ENCODE data around the gene TCF20. TPM values are rescaled to one million over a fixed set of nuclear protein-coding genes. Genes with fewer than 3 reads are reported as not detected.

The TCF20 gene
- total RNA-seq, 1 donor from 2014 or later, result 83.9 TPM

DNA sequence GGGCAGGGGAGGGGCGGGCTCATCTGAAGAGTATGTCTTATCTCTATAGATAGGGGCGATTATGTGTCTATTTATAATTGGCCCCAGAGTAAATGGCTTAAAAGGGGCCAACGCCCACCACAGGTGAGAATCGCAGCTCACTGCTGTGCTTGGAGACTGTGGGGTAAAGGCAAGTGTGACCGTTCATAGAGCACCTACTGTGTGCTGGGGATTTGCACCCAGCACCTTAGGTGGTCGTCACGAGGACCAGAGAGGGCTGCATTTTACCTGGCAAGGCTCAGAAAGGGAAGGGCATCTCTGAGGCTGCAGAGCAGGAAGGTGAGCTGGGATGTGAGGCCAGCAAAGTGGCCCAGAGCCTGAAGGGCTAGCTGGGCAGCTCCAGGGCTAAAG is 13.7 kb upstream of the TCF20 start:
- DNase-seq (ENCODE audit: low spot score), result no peak
- Mint-ChIP-seq H3K27ac (no peak overlapping the region), H3K36me3 (ENCODE audit: low read depth) (peaks cover 2% of the 10 kb centered on the region), H3K4me1 (ENCODE audit: low read depth) (peaks cover 30% of the 10 kb centered on the region), H3K27me3 (ENCODE audit: insufficient read depth) (peaks cover 15% of the 10 kb centered on the region), H3K4me3 (peak overlapping the region; percentile 59), H3K9me3 (no peaks in the 10 kb centered on the region)
- intact Hi-C loops (cut with micrococcal nuclease), result loop anchor here (10.0 kb wide), 1 partner anchor 151 kb away; the partner anchor contains the start of gene NFAM1

- peak overlapping the region; percentile 59 for H3K4me3 Mint-ChIP-seq
- H3K4me1 Mint-ChIP-seq (ENCODE audit: low read depth), result peaks cover 30% of the 10 kb centered on the region
- peaks cover 15% of the 10 kb centered on the region for H3K27me3 Mint-ChIP-seq (ENCODE audit: insufficient read depth)
- H3K36me3 Mint-ChIP-seq (ENCODE audit: low read depth), result peaks cover 2% of the 10 kb centered on the region
- peak; percentile 21 for DNase-seq (ENCODE audit: low spot score)
- intact Hi-C loops (cut with micrococcal nuclease), result loop anchor here (10.0 kb wide), 1 partner anchor 151 kb away; the partner anchor contains the start of gene NFAM1
- no peaks in the 10 kb centered on the region for H3K9me3 Mint-ChIP-seq
- no peak overlapping the region for H3K27ac Mint-ChIP-seq
Measured at GRCh38 chr22:42283278-42284201, 13.1 kb upstream of the TCF20 start.

- intact Hi-C loops (cut with micrococcal nuclease), result loop anchor here (10.0 kb wide), 1 partner anchor 152 kb away; the partner anchor contains the start of gene NFAM1
- Mint-ChIP-seq H3K4me3 (peak overlapping the region; percentile 11), H3K4me1 (ENCODE audit: low read depth) (peaks cover 30% of the 10 kb centered on the region)
Measured at GRCh38 chr22:42282943-42283277, 12.5 kb upstream of the TCF20 start.

DNA sequence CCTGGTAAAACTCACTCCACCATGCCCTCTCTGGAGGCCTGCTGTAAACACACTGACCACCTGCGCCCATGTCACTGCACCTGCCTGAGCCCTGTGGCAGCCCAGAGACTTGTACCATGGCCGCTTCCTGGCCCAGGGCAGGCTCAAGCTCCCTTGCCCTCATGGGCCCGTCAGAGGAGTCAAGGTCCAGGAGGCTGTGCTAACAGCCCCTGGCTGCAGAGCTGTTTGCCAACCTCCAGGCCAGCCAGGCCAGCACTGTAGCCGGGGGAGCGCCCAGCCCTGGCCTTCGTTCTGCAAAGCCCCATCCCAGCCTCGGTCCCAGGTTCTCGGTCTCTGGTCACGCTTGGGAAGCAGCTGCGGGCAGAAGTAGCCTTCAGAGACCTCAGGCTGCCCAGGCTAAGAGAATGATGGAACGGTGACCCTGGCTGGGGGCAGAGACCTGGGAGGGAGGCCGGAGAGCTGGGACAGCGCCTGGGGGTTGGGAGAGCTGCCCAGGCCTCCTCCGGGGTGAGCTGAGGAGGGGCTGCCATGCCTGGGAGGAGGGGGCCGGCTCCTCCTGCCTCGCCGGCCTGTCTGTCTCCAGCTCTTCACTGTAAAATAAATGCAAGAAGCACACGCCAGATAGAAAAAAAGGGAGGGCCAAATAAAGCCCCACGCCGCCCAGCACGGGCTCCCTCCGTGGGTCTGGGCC is 11.9 kb upstream of the TCF20 start:
- Mint-ChIP-seq H3K27ac (no peak overlapping the region), H3K4me3 (no peak overlapping the region), H3K27me3 (ENCODE audit: insufficient read depth) (peaks cover 15% of the 10 kb centered on the region), H3K4me1 (ENCODE audit: low read depth) (peaks cover 29% of the 10 kb centered on the region), H3K9me3 (no peaks in the 10 kb centered on the region), H3K36me3 (ENCODE audit: low read depth) (peaks cover 2% of the 10 kb centered on the region)
- no peak for DNase-seq (ENCODE audit: low spot score)
- intact Hi-C loops (cut with micrococcal nuclease), result loop anchor here (10.0 kb wide), 1 partner anchor 152 kb away; the partner anchor contains the start of gene NFAM1

More at GRCh38 chr22:42282943-42283277, 12.5 kb upstream of the TCF20 start:
- Mint-ChIP-seq H3K36me3 (ENCODE audit: low read depth) (peaks cover 2% of the 10 kb centered on the region), H3K27ac (no peak overlapping the region), H3K9me3 (no peaks in the 10 kb centered on the region), H3K27me3 (ENCODE audit: insufficient read depth) (peaks cover 15% of the 10 kb centered on the region)
- DNase-seq (ENCODE audit: low spot score), result no peak

DNA sequence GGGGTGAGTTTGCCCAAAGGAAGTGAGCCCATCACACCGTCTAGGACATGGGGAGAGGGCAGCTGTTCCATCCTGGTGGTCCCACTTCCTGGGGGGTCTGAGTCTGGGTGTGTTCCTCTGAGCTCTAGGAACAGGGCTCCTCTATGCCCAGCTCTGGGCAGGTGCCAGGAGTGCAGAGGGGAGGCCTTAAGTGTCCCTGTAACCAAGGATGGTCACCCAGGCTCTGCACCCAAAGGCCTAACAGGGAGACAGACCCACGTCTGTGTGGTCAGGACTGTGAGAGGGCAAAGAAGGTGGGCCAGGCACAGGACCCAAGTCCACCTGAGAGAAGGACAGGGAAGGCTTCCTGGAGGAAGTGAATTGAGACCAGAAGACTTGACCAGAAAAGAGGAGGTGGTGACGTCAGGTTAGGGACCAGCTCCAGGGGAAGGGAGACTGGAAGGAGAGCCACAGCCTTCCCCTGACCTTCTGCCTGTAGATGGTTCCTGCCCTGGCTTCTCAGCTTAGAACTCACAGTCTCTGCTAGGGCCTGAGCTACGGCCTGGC is 11.3 kb upstream of the TCF20 start:
- intact Hi-C loops (cut with micrococcal nuclease), result loop anchor here (10.0 kb wide), 1 partner anchor 153 kb away; the partner anchor contains the start of gene NFAM1
- no peak overlapping the region for H3K27ac Mint-ChIP-seq
- no peak for DNase-seq (ENCODE audit: low spot score)
- peaks cover 15% of the 10 kb centered on the region for H3K27me3 Mint-ChIP-seq (ENCODE audit: insufficient read depth)
- peaks cover 23% of the 10 kb centered on the region for H3K4me1 Mint-ChIP-seq (ENCODE audit: low read depth)
- no peaks in the 10 kb centered on the region for H3K9me3 Mint-ChIP-seq
- H3K36me3 Mint-ChIP-seq (ENCODE audit: low read depth), result peaks cover 4% of the 10 kb centered on the region
- no peak overlapping the region for H3K4me3 Mint-ChIP-seq

- Mint-ChIP-seq H3K27ac (no peak overlapping the region), H3K4me3 (no peak overlapping the region)
Measured at GRCh38 chr22:42281284-42281683, 10.8 kb upstream of the TCF20 start.

DNA sequence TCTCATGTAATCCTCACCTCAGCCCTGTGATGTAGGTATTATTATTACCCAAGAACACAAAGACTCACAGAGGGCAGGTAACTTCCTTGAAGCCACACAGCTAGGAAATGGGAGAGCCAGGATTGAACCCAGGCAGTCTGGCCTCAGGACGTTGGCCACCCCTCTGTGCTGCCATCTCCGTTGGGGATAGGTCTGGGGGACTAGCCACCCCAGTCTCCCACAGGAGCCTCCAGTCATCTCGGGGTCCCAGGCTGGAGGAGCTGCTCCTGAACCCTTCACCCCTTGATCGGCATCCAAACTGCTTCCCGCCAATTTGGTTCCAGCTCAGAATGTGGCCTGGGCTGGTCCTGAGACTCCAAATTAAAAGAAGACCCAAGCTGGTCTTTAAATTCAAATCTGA is 10.4 kb upstream of the TCF20 start:
- H3K9me3 Mint-ChIP-seq, result no peaks in the 10 kb centered on the region
- no peak for DNase-seq (ENCODE audit: low spot score)
- H3K4me1 Mint-ChIP-seq (ENCODE audit: low read depth), result peaks cover 17% of the 10 kb centered on the region
- peaks cover 15% of the 10 kb centered on the region for H3K27me3 Mint-ChIP-seq (ENCODE audit: insufficient read depth)
- peaks cover 4% of the 10 kb centered on the region for H3K36me3 Mint-ChIP-seq (ENCODE audit: low read depth)
- H3K4me3 Mint-ChIP-seq, result no peak overlapping the region
- intact Hi-C loops (cut with micrococcal nuclease), result loop anchor here (10.0 kb wide), 1 partner anchor 154 kb away; the partner anchor contains the start of gene NFAM1
- H3K27ac Mint-ChIP-seq, result no peak overlapping the region

More at GRCh38 chr22:42281284-42281683, 10.8 kb upstream of the TCF20 start:
- peaks cover 15% of the 10 kb centered on the region for H3K27me3 Mint-ChIP-seq (ENCODE audit: insufficient read depth)
- DNase-seq (ENCODE audit: low spot score), result no peak
- H3K9me3 Mint-ChIP-seq, result no peaks in the 10 kb centered on the region
- intact Hi-C loops (cut with micrococcal nuclease), result loop anchor here (10.0 kb wide), 1 partner anchor 154 kb away; the partner anchor contains the start of gene NFAM1
- H3K4me1 Mint-ChIP-seq (ENCODE audit: low read depth), result peaks cover 18% of the 10 kb centered on the region
- peaks cover 4% of the 10 kb centered on the region for H3K36me3 Mint-ChIP-seq (ENCODE audit: low read depth)

DNA sequence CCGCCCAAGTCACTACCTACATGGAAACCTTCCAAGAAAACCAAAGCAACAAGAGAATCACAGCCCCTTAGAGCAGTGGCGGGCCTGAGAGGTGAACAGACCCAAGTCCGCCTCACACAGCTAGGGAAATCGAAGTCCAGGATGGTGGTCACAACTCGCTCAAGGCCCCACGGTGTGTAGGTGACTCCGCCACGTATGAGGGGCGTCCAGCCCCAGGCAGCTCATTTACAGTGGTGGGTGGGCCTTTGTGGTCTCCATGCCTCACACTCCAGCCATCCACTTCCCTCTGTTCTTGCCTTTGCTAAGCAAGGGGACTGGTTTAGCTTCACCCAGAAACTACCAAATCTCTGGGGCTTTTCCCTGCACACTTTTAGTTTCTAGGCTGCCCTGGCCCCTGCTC is 9.7 kb upstream of the TCF20 start:
- Mint-ChIP-seq H3K27me3 (ENCODE audit: insufficient read depth) (peaks cover 15% of the 10 kb centered on the region), H3K4me3 (no peak overlapping the region), H3K27ac (no peak overlapping the region), H3K4me1 (ENCODE audit: low read depth) (peaks cover 11% of the 10 kb centered on the region), H3K36me3 (ENCODE audit: low read depth) (peaks cover 4% of the 10 kb centered on the region), H3K9me3 (no peaks in the 10 kb centered on the region)
- DNase-seq (ENCODE audit: low spot score), result no peak
- intact Hi-C loops (cut with micrococcal nuclease), result loop anchor here (10.0 kb wide), 1 partner anchor 155 kb away; the partner anchor contains the start of gene NFAM1

DNA sequence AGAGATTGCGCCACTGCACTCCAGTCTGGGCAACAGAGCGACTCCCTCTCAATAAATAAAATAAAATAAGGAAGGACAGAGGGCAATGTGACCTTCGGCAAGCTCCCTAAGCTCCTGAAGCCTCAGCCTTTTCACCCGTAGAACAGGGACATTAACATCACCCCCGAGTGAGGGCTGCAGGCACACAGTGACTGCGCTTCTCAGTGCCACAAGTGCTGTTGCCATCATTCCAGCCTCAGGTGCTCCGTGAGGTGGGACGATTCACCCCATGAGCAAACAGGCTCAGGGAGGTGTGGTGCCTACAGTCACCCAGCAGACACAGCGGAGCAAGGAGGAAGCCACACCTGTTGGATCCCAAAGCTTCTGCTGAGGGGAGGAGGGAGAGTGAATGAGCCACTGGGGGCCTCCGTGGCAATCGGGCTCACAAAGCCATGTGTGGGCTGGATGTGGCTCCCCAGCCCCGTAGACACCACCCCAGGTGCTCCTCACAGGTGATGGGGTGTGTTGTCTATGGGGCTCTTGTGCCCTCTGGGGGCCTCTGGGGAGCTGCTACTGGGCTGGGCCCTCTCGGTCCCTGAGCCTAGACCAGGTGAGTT is 9.1 kb upstream of the TCF20 start:
- H3K36me3 Mint-ChIP-seq (ENCODE audit: low read depth), result peaks cover 4% of the 10 kb centered on the region
- no peak overlapping the region for H3K4me3 Mint-ChIP-seq
- DNase-seq (ENCODE audit: low spot score), result no peak
- H3K27me3 Mint-ChIP-seq (ENCODE audit: insufficient read depth), result peaks cover 15% of the 10 kb centered on the region
- H3K4me1 Mint-ChIP-seq (ENCODE audit: low read depth), result peaks cover 10% of the 10 kb centered on the region
- H3K9me3 Mint-ChIP-seq, result no peaks in the 10 kb centered on the region
- H3K27ac Mint-ChIP-seq, result no peak overlapping the region
- intact Hi-C loops (cut with micrococcal nuclease), result loop anchor here (10.0 kb wide), 1 partner anchor 155 kb away; the partner anchor contains the start of gene NFAM1

DNA sequence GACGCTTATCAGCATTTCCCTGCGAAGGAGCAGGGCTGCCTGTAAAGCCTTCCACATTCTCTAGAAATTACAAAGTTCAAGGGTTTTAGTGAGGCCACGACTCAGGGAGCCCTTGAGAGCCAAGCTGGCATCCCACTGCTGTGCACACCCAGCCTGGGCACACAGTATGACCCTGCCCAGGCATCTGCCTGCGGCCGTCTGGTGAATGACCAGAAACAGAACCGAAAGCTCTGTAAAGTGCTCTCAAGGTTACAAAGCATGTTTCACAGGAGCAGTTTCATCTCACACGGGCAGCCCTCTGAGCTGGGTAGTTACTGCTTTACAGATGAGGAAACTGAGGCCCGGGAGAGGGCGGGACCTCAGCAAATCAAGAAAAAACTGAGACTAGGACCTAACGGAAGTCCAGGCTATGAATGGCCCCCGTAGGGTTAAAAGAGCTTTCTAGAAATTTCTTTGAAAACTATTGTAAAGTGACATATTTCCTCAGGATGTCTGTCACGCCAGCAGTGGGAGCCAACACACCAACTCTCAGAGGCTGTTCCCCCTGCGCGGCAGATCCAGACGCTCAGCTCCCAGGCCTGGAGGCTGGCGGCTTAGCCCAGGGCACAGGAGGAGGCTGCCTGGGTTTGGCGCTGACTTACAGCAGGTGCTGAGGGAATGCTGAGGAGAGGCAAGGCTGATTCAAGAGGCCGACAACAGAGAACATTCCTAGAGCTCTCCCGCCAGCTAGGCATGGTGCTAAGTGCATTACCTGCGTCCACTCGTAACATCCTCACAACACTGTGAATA is 7.7 kb upstream of the TCF20 start:
- Mint-ChIP-seq H3K27me3 (ENCODE audit: insufficient read depth) (peaks cover 11% of the 10 kb centered on the region), H3K4me3 (no peak overlapping the region), H3K9me3 (no peaks in the 10 kb centered on the region), H3K36me3 (ENCODE audit: low read depth) (peaks cover 4% of the 10 kb centered on the region), H3K27ac (no peak overlapping the region), H3K4me1 (ENCODE audit: low read depth) (peaks cover 5% of the 10 kb centered on the region)
- DNase-seq (ENCODE audit: low spot score), result no peak
- intact Hi-C loops (cut with micrococcal nuclease), result no loop called here

DNA sequence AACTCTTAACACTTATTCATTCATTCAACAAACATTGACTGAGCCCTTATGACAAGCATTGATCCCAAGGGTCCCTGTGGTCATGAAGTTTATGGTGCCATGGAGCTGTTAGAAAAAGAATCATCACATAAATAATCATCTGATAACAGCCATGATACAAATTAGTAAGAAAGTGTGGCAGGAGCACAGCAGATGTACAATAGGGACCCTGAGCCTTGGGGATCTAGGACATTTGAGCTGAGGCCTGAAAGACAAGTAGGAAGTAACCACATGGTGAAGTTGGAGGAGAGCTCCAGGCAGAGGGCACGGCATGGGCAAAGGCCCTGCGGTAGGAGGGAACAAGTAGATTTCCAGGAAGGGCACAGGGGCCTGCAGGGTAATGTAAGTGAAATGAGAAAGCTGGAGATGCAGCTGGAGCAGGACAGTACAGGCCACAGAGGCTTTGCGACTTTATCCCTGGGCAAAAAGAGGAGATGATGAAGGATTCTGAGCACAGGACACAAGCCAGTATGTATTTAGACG is 6.8 kb upstream of the TCF20 start:
- no peaks in the 10 kb centered on the region for H3K9me3 Mint-ChIP-seq
- H3K27ac Mint-ChIP-seq, result no peak overlapping the region
- intact Hi-C loops (cut with micrococcal nuclease), result no loop called here

More for the DNA sequence above, 6.8 kb upstream of the TCF20 start:
- peaks cover 9% of the 10 kb centered on the region for H3K27me3 Mint-ChIP-seq (ENCODE audit: insufficient read depth)
- peaks cover 2% of the 10 kb centered on the region for H3K36me3 Mint-ChIP-seq (ENCODE audit: low read depth)
- peaks cover 5% of the 10 kb centered on the region for H3K4me1 Mint-ChIP-seq (ENCODE audit: low read depth)
- H3K4me3 Mint-ChIP-seq, result no peak overlapping the region
- DNase-seq (ENCODE audit: low spot score), result no peak
